Omental fat pad (tissue), 4 donors: ENCODE data around the gene TRAF3IP3. TPM values are rescaled to one million over a fixed set of nuclear protein-coding genes. Genes with fewer than 3 reads are reported as not detected.

Experiments used
- ATAC-seq: fragments of 150-250 bp; one replicate; pipeline ENCODE4 v1.9.1; 2016; ENCODE audit warnings: mild to moderate bottlenecking, moderate library complexity; ENCODE audit not compliant: low FRiP score
- DNase-seq: peaks from one replicate; pipeline ENCODE4 v3.0.0-alpha.2; 2019; ENCODE audit warnings: low spot score
- CTCF ChIP-seq, 3 donors: fragments of 450-650 bp; IDR thresholded peaks; one replicate each; pipeline ENCODE4 v1.5.1; 2016 to 2017; ENCODE audit warnings: antibody characterized with exemption in 3 of 3, mild to moderate bottlenecking in 3 of 3, moderate library complexity in 2 of 3
- total RNA-seq, 4 donors: library from RNA; depleted of rRNA; stranded (reverse); fragments of >200 nt; gene quantifications; one replicate each; pipeline ENCODE4 v1.1.0, GENCODE V29; 2016

Gene TRAF3IP3
- total RNA-seq, 4 donors from 2014 or later, result 2.5 to 9.0 (median 3.6) TPM

- DNase-seq (no peak), ATAC-seq (no peak)
- TF ChIP-seq CTCF (IDR thresholded peaks at IDR 0.05), result no peak
Measured at GRCh38 chr1:209802117-209802779, 46.4 kb downstream of the TRAF3IP3 start.

DNA sequence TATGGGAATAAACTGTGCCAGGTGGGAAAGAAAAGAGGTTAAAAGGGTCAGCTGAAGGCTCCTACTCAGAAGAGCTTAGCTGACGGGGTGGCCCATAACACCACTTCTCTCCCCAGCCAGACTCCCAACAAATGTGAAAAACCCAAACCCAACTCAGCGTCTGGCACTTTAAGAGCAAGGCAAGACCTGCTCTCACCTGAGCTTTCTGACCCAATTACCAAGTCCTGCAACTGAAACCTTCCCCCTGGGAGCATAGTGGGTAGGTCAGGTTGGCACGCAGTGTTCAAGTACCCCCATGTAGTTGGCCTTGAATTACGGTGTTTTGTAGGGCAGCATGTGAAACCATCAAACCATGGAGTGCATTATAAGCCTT, 46.9 kb downstream of the TRAF3IP3 start:
- DNase-seq (no peak), ATAC-seq (no peak)
- no peak for TF ChIP-seq CTCF (IDR thresholded peaks at IDR 0.05)

- ATAC-seq, result no peak
- no peak for DNase-seq
- no peak for TF ChIP-seq CTCF (IDR thresholded peaks at IDR 0.05)
Measured at GRCh38 chr1:209803568-209803967, 47.7 kb downstream of the TRAF3IP3 start.

DNA sequence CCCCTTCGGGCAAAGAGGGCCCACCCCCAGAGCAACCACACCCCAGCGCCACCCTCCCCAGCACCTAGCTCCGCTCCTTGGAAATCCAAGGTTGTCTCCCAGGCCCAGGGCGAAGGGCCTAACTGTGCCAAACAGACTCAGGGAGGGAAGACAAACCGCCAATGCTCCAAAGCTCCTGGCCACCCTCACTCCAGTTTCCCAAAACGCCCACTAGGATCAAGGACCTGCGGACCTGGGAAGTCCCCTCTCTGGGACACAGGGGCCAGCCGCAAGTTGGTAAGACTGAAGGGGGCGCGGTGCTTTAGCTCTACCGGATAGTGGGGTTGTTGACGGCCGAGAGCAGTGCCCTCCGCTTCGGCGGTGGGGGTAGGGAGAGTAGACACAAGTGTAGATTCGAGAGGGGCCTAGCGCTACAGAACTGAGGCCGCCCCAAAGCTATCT, 49.5 kb downstream of the TRAF3IP3 start:
- TF ChIP-seq CTCF (IDR thresholded peaks at IDR 0.05), result no peak
- no peak for DNase-seq
- no peak for ATAC-seq

GRCh38 chr1:209805875-209806760, 50.3 kb downstream of the TRAF3IP3 start, which contains the start of gene IRF6:
Gene IRF6 (minus strand): TSS chr1:209806142. CDS start chr1:209801413, 4,729 bp downstream.
- no peak for TF ChIP-seq CTCF (IDR thresholded peaks at IDR 0.05)
- DNase-seq, result peak; percentile 43
- peak; percentile 66 for ATAC-seq

DNA sequence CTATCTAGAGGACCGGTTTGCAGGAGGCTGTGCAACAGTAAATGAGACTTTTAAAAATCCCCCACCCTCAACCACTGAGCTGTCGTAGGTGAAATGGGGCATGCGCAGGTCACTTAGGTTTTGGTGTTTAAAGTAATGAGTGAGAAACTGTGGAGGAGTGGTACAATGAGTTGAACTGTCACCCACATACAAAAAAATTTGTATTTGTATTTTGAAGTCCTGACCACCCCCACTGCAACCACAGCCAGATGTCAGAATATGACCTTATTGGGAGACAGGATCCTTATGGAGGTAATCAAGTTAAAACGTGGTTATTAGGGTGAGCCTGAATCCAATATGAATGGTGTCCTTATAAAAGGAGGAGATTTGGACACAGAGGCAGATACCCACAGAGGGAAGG, 51.7 kb downstream of the TRAF3IP3 start:
- ATAC-seq, result no peak
- DNase-seq, result no peak
- no peak for TF ChIP-seq CTCF (IDR thresholded peaks at IDR 0.05)
